H9 (cell line): ENCODE measurements around the gene MYO5B. TPM values are rescaled to one million over a fixed set of nuclear protein-coding genes. Genes with fewer than 3 reads are reported as not detected.

Source experiments
- DNase-seq: peaks from one replicate; pipeline ENCODE4 v3.0.0-alpha.2; 2017
- H2AFZ ChIP-seq: one replicate; pipeline ENCODE4 v1.6.1; 2013; ENCODE audit warnings: mild to moderate bottlenecking, low read length, control low read depth, moderate library complexity
- H2AK5ac ChIP-seq: 2 replicates; pipeline ENCODE4 v1.6.1; 2013; ENCODE audit warnings: low read length, control low read depth, mixed read lengths; ENCODE audit not compliant: insufficient read length
- H2BK120ac ChIP-seq: one replicate; pipeline ENCODE4 v1.6.1; 2013; ENCODE audit warnings: low read depth, mild to moderate bottlenecking, low read length, control low read depth, inconsistent platforms; ENCODE audit not compliant: poor library complexity, severe bottlenecking
- H2BK12ac ChIP-seq: 2 replicates; pipeline ENCODE4 v1.6.1; 2013; ENCODE audit warnings: low read length, control low read depth, mixed read lengths, low read depth; ENCODE audit not compliant: insufficient read length
- H2BK15ac ChIP-seq: 2 replicates; pipeline ENCODE4 v1.6.1; 2013; ENCODE audit warnings: low read depth, low read length, control low read depth
- H2BK20ac ChIP-seq: one replicate; pipeline ENCODE4 v1.6.1; 2013; ENCODE audit warnings: low read depth, mild to moderate bottlenecking, low read length, control low read depth, inconsistent platforms; ENCODE audit not compliant: poor library complexity, severe bottlenecking
- H2BK5ac ChIP-seq: 2 replicates; pipeline ENCODE4 v1.6.1; 2013; ENCODE audit warnings: low read length, control low read depth, mixed read lengths; ENCODE audit not compliant: insufficient read length
- H3K14ac ChIP-seq: 2 replicates; pipeline ENCODE4 v1.6.1; 2013; ENCODE audit warnings: low read length, control low read depth; ENCODE audit not compliant: insufficient read depth
- H3K18ac ChIP-seq: 2 replicates; pipeline ENCODE4 v1.6.1; 2013; ENCODE audit warnings: low read depth, mild to moderate bottlenecking, mixed read lengths, low read length, control low read depth; ENCODE audit not compliant: insufficient read length
- H3K23ac ChIP-seq: 2 replicates; pipeline ENCODE4 v1.6.1; 2013; ENCODE audit warnings: low read length, control low read depth, mixed read lengths, low read depth; ENCODE audit not compliant: insufficient read length
- H3K23me2 ChIP-seq: 2 replicates; pipeline ENCODE4 v1.6.1; 2013; ENCODE audit warnings: low read depth, mild to moderate bottlenecking, mixed read lengths, low read length, control low read depth; ENCODE audit not compliant: insufficient read length, poor library complexity, severe bottlenecking
- H3K27ac ChIP-seq: 2 replicates; pipeline ENCODE4 v1.5.1; 2013; ENCODE audit warnings: low read length, control low read depth, mixed read lengths, low read depth; ENCODE audit not compliant: insufficient read length
- H3K27me3 ChIP-seq: 2 replicates; pipeline ENCODE4 v1.6.1; 2013; ENCODE audit warnings: low read length, control low read depth, inconsistent platforms; ENCODE audit not compliant: insufficient read depth
- H3K4ac ChIP-seq: 2 replicates; pipeline ENCODE4 v1.6.1; 2013; ENCODE audit warnings: low read depth, mild to moderate bottlenecking, control low read depth, inconsistent platforms, low read length, moderate library complexity
- H3K4me1 ChIP-seq: 2 replicates; pipeline ENCODE4 v1.6.1; 2013; ENCODE audit warnings: low read length, control low read depth, inconsistent platforms; ENCODE audit not compliant: insufficient read depth
- H3K4me2 ChIP-seq: 2 replicates; pipeline ENCODE4 v1.6.1; 2013; ENCODE audit warnings: low read length, control low read depth, mixed read lengths; ENCODE audit not compliant: insufficient read length, insufficient read depth
- H3K56ac ChIP-seq: 2 replicates; pipeline ENCODE4 v1.6.1; 2013; ENCODE audit warnings: low read depth, mild to moderate bottlenecking, mixed read lengths, low read length, control low read depth; ENCODE audit not compliant: insufficient read length
- H3K79me1 ChIP-seq: 2 replicates; pipeline ENCODE4 v1.6.1; 2013; ENCODE audit warnings: low read depth, mild to moderate bottlenecking, moderate library complexity, low read length, control low read depth, inconsistent platforms; ENCODE audit not compliant: insufficient read depth, poor library complexity, severe bottlenecking
- H3K79me2 ChIP-seq: 2 replicates; pipeline ENCODE4 v1.6.1; 2013; ENCODE audit warnings: low read length, control low read depth, inconsistent platforms; ENCODE audit not compliant: insufficient read depth
- H3K9ac ChIP-seq: 2 replicates; pipeline ENCODE4 v1.6.1; 2013; ENCODE audit warnings: low read length, control low read depth, mixed read lengths; ENCODE audit not compliant: insufficient read length; ENCODE audit errors: extremely low read depth
- H3K9me3 ChIP-seq: one replicate; pipeline ENCODE4 v1.6.1; 2013; ENCODE audit warnings: low read depth, low read length, inconsistent platforms; ENCODE audit not compliant: control insufficient read depth
- H3T11ph ChIP-seq: one replicate; pipeline ENCODE4 v1.6.1; 2013; ENCODE audit warnings: mild to moderate bottlenecking, low read length, control low read depth, inconsistent platforms
- H4K20me1 ChIP-seq: one replicate; pipeline ENCODE4 v1.6.1; 2013; ENCODE audit not compliant: control insufficient read depth, insufficient read length, insufficient read depth
- H4K5ac ChIP-seq: 2 replicates; pipeline ENCODE4 v1.6.1; 2013; ENCODE audit warnings: low read depth, mild to moderate bottlenecking, mixed read lengths, low read length, control low read depth; ENCODE audit not compliant: insufficient read length
- H4K8ac ChIP-seq: replicated peaks from 2 replicates; pipeline ENCODE4 v1.6.1; 2013; ENCODE audit warnings: low read length, control low read depth, mixed read lengths, low read depth; ENCODE audit not compliant: insufficient read length
- H4K91ac ChIP-seq: 2 replicates; pipeline ENCODE4 v1.6.1; 2013; ENCODE audit warnings: low read depth, mild to moderate bottlenecking, moderate library complexity, mixed read lengths, low read length, control low read depth; ENCODE audit not compliant: insufficient read length
- H3K27ac Mint-ChIP-seq, 3 experiments: 2 replicates in 2 of 3; 3 replicates in 1 of 3; pipeline ENCODE4 v1.8.0; 2020 to 2021; ENCODE audit warnings: mixed read lengths in 3 of 3, mild to moderate bottlenecking in 1 of 3, moderate library complexity in 1 of 3
- H3K27me3 Mint-ChIP-seq: 2 replicates; pipeline ENCODE4 v1.8.0; 2021; ENCODE audit warnings: low read depth, mild to moderate bottlenecking, moderate library complexity, mixed read lengths
- H3K36me3 Mint-ChIP-seq, 3 experiments: 2 replicates in 2 of 3; 3 replicates in 1 of 3; pipeline ENCODE4 v1.8.0; 2020 to 2021; ENCODE audit warnings: low read depth in 3 of 3, mixed read lengths in 3 of 3; ENCODE audit not compliant: insufficient read depth in 1 of 3
- H3K4me1 Mint-ChIP-seq, 2 experiments: 2 replicates each; pipeline ENCODE4 v1.8.0; 2020; ENCODE audit warnings: mixed read lengths in 2 of 2
- H3K4me3 Mint-ChIP-seq, 2 experiments: 2 replicates in 1 of 2; 3 replicates in 1 of 2; pipeline ENCODE4 v1.8.0; 2020 to 2021; ENCODE audit warnings: mild to moderate bottlenecking in 2 of 2, mixed read lengths in 2 of 2, moderate library complexity in 1 of 2
- H3K9me3 Mint-ChIP-seq, 2 experiments: 2 replicates in 1 of 2; 3 replicates in 1 of 2; pipeline ENCODE4 v1.8.0; 2020; ENCODE audit warnings: mild to moderate bottlenecking in 2 of 2, mixed read lengths in 2 of 2, moderate library complexity in 1 of 2
- WGBS: extraction: QIAGEN DNeasy Blood & Tissue Kit; methylation state at CpG from one replicate; pipeline ENCODE4 v1.1.7; 2013; ENCODE audit warnings: missing lambda C conversion rate, low lambda C conversion rate, mixed read lengths; ENCODE audit not compliant: insufficient read length; ENCODE audit errors: extremely low coverage; 5-methylcytosine and 5-hydroxymethylcytosine counted together
- total RNA-seq: library from RNA; stranded (reverse); gene quantifications from 2 replicates; pipeline ENCODE4 v1.2.1, GENCODE V29; 2021
- TF ChIP-seq, protein P1 (sequence below): fragments of 200-600 bp; sonication (generic); conservative IDR thresholded peaks from 3 replicates; pipeline ENCODE4 v1.8.0; 2021; ENCODE audit warnings: antibody characterized with exemption, mild to moderate bottlenecking

The MYO5B gene
- total RNA-seq, 1 experiment from 2014 or later: 9.3 TPM

DNA sequence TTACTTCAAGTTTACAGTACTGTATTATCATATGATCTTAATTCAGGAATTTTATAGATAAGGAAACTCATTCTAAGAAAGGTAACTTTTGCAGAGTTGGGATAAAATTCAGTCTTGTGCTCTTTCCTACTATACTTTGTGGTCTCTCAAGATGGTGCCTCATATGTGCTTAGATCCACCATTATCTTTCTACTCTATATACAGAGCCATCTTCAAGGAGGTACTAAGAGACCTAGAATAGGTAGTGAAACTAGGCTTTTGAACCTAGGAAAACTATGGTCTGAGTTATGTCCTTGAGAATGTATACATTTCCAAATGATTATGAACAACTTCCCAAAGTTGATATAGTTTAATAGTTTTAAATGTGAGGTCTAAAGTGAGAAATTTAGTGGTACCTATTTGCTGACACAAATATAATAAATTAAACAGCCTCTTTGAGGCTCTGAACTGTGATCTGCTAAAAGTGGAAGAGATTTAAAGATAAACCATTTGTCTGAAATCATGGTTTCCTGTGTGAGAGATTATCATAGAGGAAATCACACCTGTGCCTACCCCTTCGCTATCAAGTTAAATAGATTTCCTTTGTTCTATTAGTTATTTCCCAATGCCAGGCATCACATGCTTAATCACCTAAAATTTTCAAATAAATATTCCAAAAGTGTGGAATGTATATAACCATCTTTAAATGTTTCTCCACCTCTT, 408.8 kb downstream of the MYO5B start:
- Histone ChIP-seq H2BK120ac (no peak overlapping the region), H3K4ac (no peak overlapping the region), H2AFZ (no peak overlapping the region), H4K8ac (no peak overlapping the region), H2AK5ac (no peak overlapping the region), H3K9me3 (no peaks in the 10 kb centered on the region), H3K4me2 (no peak overlapping the region), H3K9ac (no peak overlapping the region), H3K27me3 (no peaks in the 10 kb centered on the region), H2BK5ac (no peak overlapping the region), H3K79me1 (no peaks in the 10 kb centered on the region), H3K23me2 (no peaks in the 10 kb centered on the region), H3K14ac (no peak overlapping the region), H4K20me1 (no peaks in the 10 kb centered on the region), H2BK15ac (no peak overlapping the region), H3K18ac (no peak overlapping the region), H3K79me2 (no peaks in the 10 kb centered on the region), H4K91ac (no peak overlapping the region), H3K23ac (no peak overlapping the region), H4K5ac (no peak overlapping the region), H2BK20ac (no peak overlapping the region), H3T11ph (no peak overlapping the region), H2BK12ac (no peak overlapping the region), H3K27ac (no peak overlapping the region), H3K4me1 (no peaks in the 10 kb centered on the region), H3K56ac (no peak overlapping the region)
- no peaks in the 10 kb centered on the region for H3K27me3 Mint-ChIP-seq
- TF ChIP-seq, protein P1, sequence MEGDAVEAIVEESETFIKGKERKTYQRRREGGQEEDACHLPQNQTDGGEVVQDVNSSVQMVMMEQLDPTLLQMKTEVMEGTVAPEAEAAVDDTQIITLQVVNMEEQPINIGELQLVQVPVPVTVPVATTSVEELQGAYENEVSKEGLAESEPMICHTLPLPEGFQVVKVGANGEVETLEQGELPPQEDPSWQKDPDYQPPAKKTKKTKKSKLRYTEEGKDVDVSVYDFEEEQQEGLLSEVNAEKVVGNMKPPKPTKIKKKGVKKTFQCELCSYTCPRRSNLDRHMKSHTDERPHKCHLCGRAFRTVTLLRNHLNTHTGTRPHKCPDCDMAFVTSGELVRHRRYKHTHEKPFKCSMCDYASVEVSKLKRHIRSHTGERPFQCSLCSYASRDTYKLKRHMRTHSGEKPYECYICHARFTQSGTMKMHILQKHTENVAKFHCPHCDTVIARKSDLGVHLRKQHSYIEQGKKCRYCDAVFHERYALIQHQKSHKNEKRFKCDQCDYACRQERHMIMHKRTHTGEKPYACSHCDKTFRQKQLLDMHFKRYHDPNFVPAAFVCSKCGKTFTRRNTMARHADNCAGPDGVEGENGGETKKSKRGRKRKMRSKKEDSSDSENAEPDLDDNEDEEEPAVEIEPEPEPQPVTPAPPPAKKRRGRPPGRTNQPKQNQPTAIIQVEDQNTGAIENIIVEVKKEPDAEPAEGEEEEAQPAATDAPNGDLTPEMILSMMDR: no peak
- H3K36me3 Mint-ChIP-seq: peaks cover 23 to 82% (median 71%) of the 10 kb centered on the region in 3 experiments
- H3K4me3 Mint-ChIP-seq: no peak overlapping the region
- no peaks in the 10 kb centered on the region for H3K4me1 Mint-ChIP-seq
- H3K9me3 Mint-ChIP-seq: no peaks in the 10 kb centered on the region
- H3K27ac Mint-ChIP-seq: no peak overlapping the region
- no peak for DNase-seq
- no CpG with 5 or more reads among the region's 1 CpG for WGBS
